GM13977 (cell line): ENCODE data around the gene ORC6.
A peak's percentile ranks its signal among the peaks of the same experiment; 100 is the strongest.

Source experiments
- DNase-seq: peaks from one replicate; pipeline ENCODE4 v3.0.0; 2012; ENCODE audit warnings: low spot score
- in situ Hi-C: fragments of 300-500 bp; cut with MboI; formaldehyde crosslinking; loops from one replicate; pipeline ENCODE4 v1.12.0; 2022; ENCODE audit warnings: low sequenced_read_pairs, low pct_unique_long_range_greater_than_20kb, mixed read lengths, inconsistent platforms; ENCODE audit not compliant: unreplicated experiment
- TF ChIP-seq, protein P1 (sequence below): IDR thresholded peaks from 2 replicates; pipeline ENCODE4 v1.5.1; 2012; ENCODE audit warnings: mild to moderate bottlenecking, control low read depth; ENCODE audit not compliant: insufficient read depth; ENCODE audit errors: extremely low read depth, missing control alignments

The ORC6 gene, protein sequence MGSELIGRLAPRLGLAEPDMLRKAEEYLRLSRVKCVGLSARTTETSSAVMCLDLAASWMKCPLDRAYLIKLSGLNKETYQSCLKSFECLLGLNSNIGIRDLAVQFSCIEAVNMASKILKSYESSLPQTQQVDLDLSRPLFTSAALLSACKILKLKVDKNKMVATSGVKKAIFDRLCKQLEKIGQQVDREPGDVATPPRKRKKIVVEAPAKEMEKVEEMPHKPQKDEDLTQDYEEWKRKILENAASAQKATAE

DNA sequence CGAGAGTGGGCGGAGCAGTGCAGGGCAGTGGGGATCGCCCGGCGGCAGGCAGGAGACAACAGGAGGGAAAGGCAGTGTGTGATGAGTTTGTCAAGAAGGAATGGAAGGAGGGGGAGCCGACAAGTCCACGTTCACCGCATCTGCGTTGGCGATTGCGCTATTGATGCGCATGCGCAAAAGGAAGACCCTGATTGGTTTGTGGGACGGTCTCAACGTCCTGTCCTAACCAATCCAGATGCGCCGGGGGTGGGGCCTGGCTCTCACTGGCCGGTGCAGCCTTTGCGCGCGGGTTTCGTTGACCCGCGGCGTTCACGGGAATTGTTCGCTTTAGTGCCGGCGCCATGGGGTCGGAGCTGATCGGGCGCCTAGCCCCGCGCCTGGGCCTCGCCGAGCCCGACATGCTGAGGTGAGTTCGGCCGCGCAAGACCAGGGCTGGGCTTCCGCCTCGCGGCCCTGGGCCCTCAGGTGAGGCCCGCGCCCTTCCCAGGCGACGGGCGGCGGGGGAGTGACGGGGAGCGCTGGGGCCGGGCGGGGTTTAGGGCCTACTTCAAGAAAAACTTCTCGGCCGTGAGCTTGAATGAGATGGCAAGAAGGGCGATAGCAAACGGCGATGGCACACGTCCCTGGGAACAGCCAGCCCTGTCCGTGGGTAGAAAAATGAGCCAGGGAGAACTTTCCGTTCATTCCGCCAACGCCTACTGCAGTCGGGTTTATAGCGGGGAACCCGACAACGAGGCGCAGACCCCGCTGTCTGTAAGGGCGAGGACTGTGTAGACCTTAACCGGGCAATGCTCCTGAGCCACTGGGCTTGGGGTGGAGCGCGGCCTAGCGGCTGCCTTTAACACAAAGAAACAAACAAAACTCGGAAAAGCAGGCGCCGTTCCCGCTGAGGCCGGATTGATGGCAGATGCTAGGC, at the start of gene ORC6:
Gene ORC6 (plus strand): TSS at position 295 of the 916 bp plus-strand sequence. CDS start 47 bp downstream, at position 342.
- TF ChIP-seq, protein P1, sequence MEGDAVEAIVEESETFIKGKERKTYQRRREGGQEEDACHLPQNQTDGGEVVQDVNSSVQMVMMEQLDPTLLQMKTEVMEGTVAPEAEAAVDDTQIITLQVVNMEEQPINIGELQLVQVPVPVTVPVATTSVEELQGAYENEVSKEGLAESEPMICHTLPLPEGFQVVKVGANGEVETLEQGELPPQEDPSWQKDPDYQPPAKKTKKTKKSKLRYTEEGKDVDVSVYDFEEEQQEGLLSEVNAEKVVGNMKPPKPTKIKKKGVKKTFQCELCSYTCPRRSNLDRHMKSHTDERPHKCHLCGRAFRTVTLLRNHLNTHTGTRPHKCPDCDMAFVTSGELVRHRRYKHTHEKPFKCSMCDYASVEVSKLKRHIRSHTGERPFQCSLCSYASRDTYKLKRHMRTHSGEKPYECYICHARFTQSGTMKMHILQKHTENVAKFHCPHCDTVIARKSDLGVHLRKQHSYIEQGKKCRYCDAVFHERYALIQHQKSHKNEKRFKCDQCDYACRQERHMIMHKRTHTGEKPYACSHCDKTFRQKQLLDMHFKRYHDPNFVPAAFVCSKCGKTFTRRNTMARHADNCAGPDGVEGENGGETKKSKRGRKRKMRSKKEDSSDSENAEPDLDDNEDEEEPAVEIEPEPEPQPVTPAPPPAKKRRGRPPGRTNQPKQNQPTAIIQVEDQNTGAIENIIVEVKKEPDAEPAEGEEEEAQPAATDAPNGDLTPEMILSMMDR = peak; percentile 69
- peak; percentile 95 for DNase-seq
- in situ Hi-C loops = loop anchor here (10.0 kb wide), 1 partner anchor 95 kb away; no protein-coding TSS in a partner anchor

DNA sequence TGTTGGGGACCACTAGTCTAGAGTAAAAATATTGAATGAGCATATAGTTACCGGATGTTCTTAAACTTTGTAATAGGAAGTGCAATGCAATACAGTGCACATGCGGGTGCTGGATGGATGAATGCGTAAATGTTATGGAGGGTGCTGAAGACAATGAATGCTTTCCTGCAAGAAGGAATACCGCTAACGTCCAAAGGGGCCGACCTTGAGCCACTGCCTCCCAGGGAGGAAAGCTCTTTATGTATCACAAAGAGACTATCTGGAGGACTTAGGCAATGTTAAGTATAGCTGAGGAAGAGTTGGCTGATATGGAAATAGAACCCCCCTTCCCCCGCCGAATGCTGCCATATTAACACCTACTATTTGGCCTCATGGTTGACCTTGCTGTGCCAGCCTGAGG, 40.8 kb upstream of the ORC6 start:
- DNase-seq = no peak
- TF ChIP-seq, protein P1 = no peak
- in situ Hi-C loops = no loop called here

DNA sequence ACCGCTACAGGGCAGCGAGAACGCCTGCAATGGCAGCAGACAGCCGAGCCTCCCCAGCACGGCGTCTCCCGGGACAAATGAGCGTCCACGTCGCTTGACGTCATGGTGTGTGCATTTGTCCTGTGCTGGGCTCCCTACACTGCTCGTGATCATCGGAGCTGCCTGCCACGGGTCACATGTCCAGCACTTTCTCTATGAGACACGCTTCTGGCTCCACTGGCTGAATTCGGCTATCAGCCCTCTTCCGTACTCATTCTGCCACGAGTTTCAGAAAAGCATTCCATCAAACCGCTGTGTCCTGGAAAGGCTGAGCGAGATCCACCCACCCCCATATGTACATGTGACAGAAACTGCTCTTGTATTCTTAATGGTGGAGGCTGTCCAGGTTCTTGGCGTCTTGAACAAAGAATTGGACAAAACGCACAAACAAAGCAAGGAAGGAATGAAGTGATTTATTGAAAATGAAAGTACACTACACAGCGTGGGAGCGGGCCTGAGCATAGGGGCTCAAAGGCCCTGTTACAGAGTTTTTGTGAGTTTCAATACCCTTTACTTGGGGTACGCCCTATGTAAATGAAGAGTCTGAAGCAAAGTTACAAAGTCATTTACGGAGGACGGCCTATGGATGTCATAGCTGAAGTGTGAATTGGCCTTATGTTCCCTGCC, 39.7 kb upstream of the ORC6 start:
- no peak for DNase-seq
- in situ Hi-C loops = no loop called here
- TF ChIP-seq, protein P1 = no peak

DNA sequence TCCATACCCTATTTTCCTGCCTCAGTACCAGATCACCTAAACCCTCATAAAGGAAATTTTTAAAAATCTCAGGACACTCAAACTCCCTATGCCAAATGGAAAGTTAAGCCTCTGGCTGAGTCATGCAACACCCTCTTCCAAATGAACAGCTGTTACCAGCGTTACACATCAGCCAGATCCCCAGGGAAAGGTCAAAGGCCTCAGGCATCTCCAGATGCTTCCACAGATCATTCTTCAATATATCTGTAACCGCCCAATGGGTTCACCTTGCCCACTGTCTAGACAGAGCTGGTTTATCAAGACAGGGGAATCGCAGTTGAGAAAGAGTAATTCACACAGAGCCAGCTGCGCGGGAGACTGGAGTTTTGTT, 39.2 kb upstream of the ORC6 start:
- in situ Hi-C loops = no loop called here
- DNase-seq = no peak
- TF ChIP-seq, protein P1 = no peak

DNA sequence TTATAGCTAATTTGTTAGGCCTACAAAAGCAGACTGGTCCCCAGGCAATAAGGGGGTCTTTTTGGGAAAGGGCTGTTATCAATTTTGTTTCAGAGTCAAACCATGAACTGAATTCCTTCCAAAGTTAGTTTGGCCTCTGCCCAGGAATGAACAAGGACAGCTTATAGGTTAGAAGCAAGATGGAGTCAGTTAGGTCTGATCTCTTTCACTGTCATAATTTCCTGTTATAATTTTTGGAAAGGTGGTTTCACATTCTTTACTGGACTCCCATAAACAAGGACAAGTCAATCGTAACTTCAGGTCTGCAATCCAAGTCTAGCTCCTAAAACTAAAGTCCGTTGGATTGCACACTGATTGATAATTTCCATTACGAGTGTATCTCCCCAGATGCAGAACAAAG, 38.2 kb upstream of the ORC6 start:
- DNase-seq = no peak
- in situ Hi-C loops = no loop called here

DNA sequence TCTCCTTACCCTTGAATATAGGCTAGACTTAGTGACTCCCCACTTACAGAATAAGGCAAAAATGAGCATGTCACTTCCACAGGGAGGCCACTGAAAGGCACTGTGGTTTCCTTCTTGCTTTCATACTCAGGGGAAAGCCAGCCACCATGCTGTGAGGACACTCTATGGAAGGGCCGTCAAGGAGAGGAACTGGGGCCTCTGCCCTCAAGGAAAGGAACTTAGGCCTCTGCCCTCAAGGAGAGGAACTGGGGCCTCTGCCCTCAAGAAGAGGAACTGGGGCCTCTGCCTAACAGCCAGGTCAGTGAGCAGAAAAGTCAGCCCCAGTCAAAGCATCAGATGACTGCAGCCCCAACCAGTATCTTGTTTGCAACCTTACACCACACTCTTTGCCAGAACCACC, 30.5 kb upstream of the ORC6 start:
- in situ Hi-C loops = no loop called here
- DNase-seq = peak; percentile 54
- TF ChIP-seq, protein P1 = peak; percentile 3

More for the DNA sequence above, 38.2 kb upstream of the ORC6 start:
- TF ChIP-seq, protein P1 = no peak
